ENCODE results near the gene COPS7A. TPM values are rescaled to one million over a fixed set of nuclear protein-coding genes. Genes with fewer than 3 reads are reported as not detected.

COPS7A gene
- total and polyA plus RNA-seq, 2 experiments from 2014 or later = 123 to 133 TPM

DNA sequence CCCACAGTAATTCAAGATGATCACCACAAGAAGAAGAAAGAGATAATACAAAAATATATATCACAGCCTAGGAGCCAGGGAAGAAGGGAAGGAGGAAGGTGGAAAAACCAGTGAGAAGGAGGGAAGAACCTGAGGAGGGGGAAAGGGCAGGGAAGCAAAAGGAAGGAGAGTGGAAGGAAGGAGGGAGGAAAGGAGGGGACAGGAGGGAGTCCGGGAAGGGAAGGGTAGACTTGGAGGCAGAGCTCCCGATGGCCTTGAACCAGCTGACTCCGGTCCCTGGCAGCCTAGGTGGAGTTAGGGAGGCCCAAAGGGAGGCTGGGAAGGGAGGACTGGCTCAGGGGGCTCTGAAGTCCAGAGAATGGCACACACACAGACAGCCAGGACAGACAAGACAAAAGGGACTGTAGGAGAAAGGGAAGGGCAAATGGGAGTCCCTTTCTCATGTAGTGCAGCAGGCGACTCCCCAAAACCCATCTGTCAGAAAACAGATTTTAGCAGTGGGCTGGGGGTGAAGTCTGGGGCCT is 30.0 kb upstream of the COPS7A start:
- Histone ChIP-seq H3K4me2 (ENCODE audit: unreplicated experiment) (no peak overlapping the region), H3K9me3 (ENCODE audit: low read depth) (no peaks in the 10 kb centered on the region), H3K36me3 (ENCODE audit: low read depth) (no peaks in the 10 kb centered on the region), H2AFZ (no peak overlapping the region), H3F3A (ENCODE audit: insufficient read depth) (no peaks in the 10 kb centered on the region), H3K4me1 (ENCODE audit: insufficient read depth) (peaks cover 12% of the 10 kb centered on the region), H3K4me3 (no peak overlapping the region), H4K20me1 (ENCODE audit: insufficient read depth) (no peaks in the 10 kb centered on the region), H3K9me2 (ENCODE audit: insufficient read depth) (no peaks in the 10 kb centered on the region), H3K9ac (no peak overlapping the region), H3K79me2 (ENCODE audit: insufficient read depth) (peaks cover 14% of the 10 kb centered on the region), H3K27ac (no peak overlapping the region), H3K27me3 (replicated peaks; ENCODE audit: insufficient read depth) (no peaks in the 10 kb centered on the region)
- in situ Hi-C loops (cut with MboI) = no loop called here
- TF ChIP-seq EZH2 (IDR thresholded peaks at IDR 0.05; ENCODE audit: insufficient read depth, poor library complexity, severe bottlenecking) (no peak), EZH2phosphoT487 (IDR thresholded peaks at IDR 0.05; ENCODE audit: insufficient read depth, low read depth) (no peak)
- 45 to 52% methylated on average over 4 of the region's 4 CpGs for WGBS, 2 experiments (ENCODE audit: low coverage in 1 of 2, low lambda C conversion rate in 2 of 2, missing lambda C conversion rate in 2 of 2)
- DNase-seq = no peak

DNA sequence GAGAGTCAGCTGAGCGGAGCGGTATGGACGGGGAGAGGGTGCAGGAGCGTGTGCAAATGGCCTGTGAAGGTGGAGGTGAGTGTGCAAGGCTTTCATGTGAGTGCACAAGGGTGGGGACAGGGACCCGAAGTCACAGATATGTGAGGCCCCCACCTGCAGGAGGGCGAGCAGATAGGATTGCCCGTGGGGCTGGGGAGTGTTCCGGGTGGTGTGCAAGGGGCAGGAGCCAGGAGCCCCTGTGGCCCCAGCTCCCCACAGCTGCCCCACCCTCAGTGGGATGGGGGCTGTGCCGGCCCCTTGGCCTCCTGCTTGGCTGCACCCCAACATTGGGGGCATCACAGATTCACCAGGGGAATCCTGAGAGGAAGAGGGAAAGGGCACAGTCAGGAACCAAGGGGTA is 29.1 kb upstream of the COPS7A start:
- H3K79me2 ChIP-seq (ENCODE audit: insufficient read depth) = peaks cover 10% of the 10 kb centered on the region
- no peak overlapping the region for H3K27ac ChIP-seq
- TF ChIP-seq EZH2 (IDR thresholded peaks at IDR 0.05; ENCODE audit: insufficient read depth, poor library complexity, severe bottlenecking) (no peak), EZH2phosphoT487 (IDR thresholded peaks at IDR 0.05; ENCODE audit: insufficient read depth, low read depth) (no peak)
- H3K9me2 ChIP-seq (ENCODE audit: insufficient read depth) = no peaks in the 10 kb centered on the region
- no peak for DNase-seq
- H3K36me3 ChIP-seq (ENCODE audit: low read depth) = no peaks in the 10 kb centered on the region
- H3K4me2 ChIP-seq (ENCODE audit: unreplicated experiment) = no peak overlapping the region
- H3F3A ChIP-seq (ENCODE audit: insufficient read depth) = no peaks in the 10 kb centered on the region
- H2AFZ ChIP-seq = no peak overlapping the region
- in situ Hi-C loops (cut with MboI) = no loop called here
- no peaks in the 10 kb centered on the region for H4K20me1 ChIP-seq (ENCODE audit: insufficient read depth)
- H3K9ac ChIP-seq = no peak overlapping the region
- WGBS, 2 experiments (ENCODE audit: low coverage in 1 of 2, low lambda C conversion rate in 2 of 2, missing lambda C conversion rate in 2 of 2) = 69 to 75% methylated on average over 9 of the region's 9 CpGs
- H3K4me3 ChIP-seq = no peak overlapping the region
- H3K9me3 ChIP-seq (ENCODE audit: low read depth) = no peaks in the 10 kb centered on the region
- 0 out of 2 replicates have a peak, but pooled peaks cover 4% of the 10 kb centered on the region for H3K27me3 ChIP-seq (replicated peaks; ENCODE audit: insufficient read depth)
- peaks cover 12% of the 10 kb centered on the region for H3K4me1 ChIP-seq (ENCODE audit: insufficient read depth)

- DNase-seq = no peak
- Histone ChIP-seq H3K27me3 (replicated peaks; ENCODE audit: insufficient read depth) (0 out of 2 replicates have a peak, but pooled peaks cover 4% of the 10 kb centered on the region), H3K27ac (no peak overlapping the region), H4K20me1 (ENCODE audit: insufficient read depth) (no peaks in the 10 kb centered on the region), H3K4me3 (no peak overlapping the region), H2AFZ (no peak overlapping the region), H3K36me3 (ENCODE audit: low read depth) (no peaks in the 10 kb centered on the region), H3F3A (ENCODE audit: insufficient read depth) (no peaks in the 10 kb centered on the region), H3K9me2 (ENCODE audit: insufficient read depth) (no peaks in the 10 kb centered on the region), H3K9me3 (ENCODE audit: low read depth) (no peaks in the 10 kb centered on the region), H3K79me2 (ENCODE audit: insufficient read depth) (peaks cover 3% of the 10 kb centered on the region), H3K4me2 (ENCODE audit: unreplicated experiment) (no peak overlapping the region), H3K4me1 (ENCODE audit: insufficient read depth) (peaks cover 7% of the 10 kb centered on the region; the same call in 1 of the 2 replicates), H3K9ac (no peak overlapping the region)
- 44 to 63% methylated on average over 8 of the region's 11 CpGs for WGBS, 2 experiments (ENCODE audit: low coverage in 1 of 2, low lambda C conversion rate in 2 of 2, missing lambda C conversion rate in 2 of 2)
- in situ Hi-C loops (cut with MboI) = no loop called here
- TF ChIP-seq EZH2phosphoT487 (IDR thresholded peaks at IDR 0.05; ENCODE audit: insufficient read depth, low read depth) = no peak
- TF ChIP-seq EZH2 (IDR thresholded peaks at IDR 0.05; ENCODE audit: insufficient read depth, poor library complexity, severe bottlenecking) = no peak
Measured at GRCh38 chr12:6695313-6696045, 28.4 kb upstream of the COPS7A start.

- in situ Hi-C loops (cut with MboI) = no loop called here
- Histone ChIP-seq H3K27ac (no peak overlapping the region), H3K9ac (no peak overlapping the region), H3K4me1 (ENCODE audit: insufficient read depth) (no peaks in the 10 kb centered on the region), H2AFZ (no peak overlapping the region), H3K9me3 (ENCODE audit: low read depth) (no peaks in the 10 kb centered on the region), H3K4me3 (no peak overlapping the region), H3K79me2 (ENCODE audit: insufficient read depth) (no peaks in the 10 kb centered on the region), H3K9me2 (ENCODE audit: insufficient read depth) (no peaks in the 10 kb centered on the region), H3K4me2 (ENCODE audit: unreplicated experiment) (no peak overlapping the region), H3F3A (ENCODE audit: insufficient read depth) (no peaks in the 10 kb centered on the region), H4K20me1 (ENCODE audit: insufficient read depth) (no peaks in the 10 kb centered on the region), H3K36me3 (ENCODE audit: low read depth) (no peaks in the 10 kb centered on the region), H3K27me3 (replicated peaks; ENCODE audit: insufficient read depth) (peaks cover 17% of the 10 kb centered on the region)
- WGBS, 2 experiments (ENCODE audit: low coverage in 1 of 2, low lambda C conversion rate in 2 of 2, missing lambda C conversion rate in 2 of 2) = 63 to 68% methylated on average over 14 to 17 of the region's 17 CpGs
- peak; percentile 38 for DNase-seq
- TF ChIP-seq EZH2 (IDR thresholded peaks at IDR 0.05; ENCODE audit: insufficient read depth, poor library complexity, severe bottlenecking) = no peak
- TF ChIP-seq EZH2phosphoT487 (IDR thresholded peaks at IDR 0.05; ENCODE audit: insufficient read depth, low read depth) = no peak
Measured at GRCh38 chr12:6696690-6697583, 26.9 kb upstream of the COPS7A start.
